ENCODE results near the gene CCDC175. TPM values are rescaled to one million over a fixed set of nuclear protein-coding genes. Genes with fewer than 3 reads are reported as not detected.

CCDC175 gene
- total RNA-seq, 1 experiment from 2014 or later: not detected

DNA sequence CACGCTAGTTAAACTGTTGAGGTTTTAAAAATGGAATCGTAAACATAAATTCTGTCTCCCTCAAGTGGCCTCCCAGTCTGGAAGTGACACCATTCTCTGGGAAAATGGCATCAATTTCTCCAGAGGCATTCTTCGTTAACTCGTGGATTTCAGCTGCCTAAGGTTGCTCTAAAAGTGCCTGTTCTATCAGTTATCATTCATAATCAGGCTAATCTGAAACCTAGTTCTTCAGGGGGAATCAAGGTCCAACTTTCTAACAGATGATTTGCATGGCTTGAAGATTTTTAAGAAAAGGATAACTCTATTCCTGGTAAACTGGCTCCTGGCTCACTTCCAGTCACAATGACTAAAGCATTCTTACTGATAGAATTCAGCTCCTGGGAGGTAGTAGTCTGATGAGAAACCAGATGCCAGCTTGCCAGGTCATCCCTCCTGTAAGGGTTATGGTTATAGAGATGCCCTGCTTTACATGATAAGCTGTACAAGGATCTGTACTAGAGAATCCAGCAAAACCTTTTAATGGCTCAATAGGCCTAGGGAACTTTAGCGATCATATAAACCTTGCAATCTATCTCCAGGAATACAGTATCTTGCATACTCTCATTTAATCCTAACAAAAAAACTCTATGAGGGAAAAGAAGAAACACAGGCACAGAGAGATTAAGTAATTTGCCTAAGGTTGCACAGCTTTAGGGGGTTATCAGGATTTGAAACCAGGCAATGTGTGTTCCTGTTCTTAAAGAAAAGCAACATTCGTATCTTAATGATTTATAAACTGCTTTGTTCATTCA is 93.9 kb downstream of the CCDC175 start:
- Histone ChIP-seq H3K79me2 (ENCODE audit: low read length) (peaks cover 90% of the 10 kb centered on the region), H3K4me3 (ENCODE audit: low read length) (peak overlapping the region; percentile 79), H3K4me2 (ENCODE audit: low read length) (peak overlapping the region; percentile 79), H3K27me3 (ENCODE audit: low read length) (no peaks in the 10 kb centered on the region), H3F3A (ENCODE audit: low read length, unreplicated experiment) (peaks cover 16% of the 10 kb centered on the region), H3K9me3 (ENCODE audit: low read length) (no peaks in the 10 kb centered on the region), H3K36me3 (ENCODE audit: low read depth, low read length) (peaks cover 28% of the 10 kb centered on the region), H3K27ac (ENCODE audit: low read length) (peak overlapping the region; percentile 83), H3K9me2 (replicated peaks; ENCODE audit: low read length) (no peaks in the 10 kb centered on the region), H4K20me1 (ENCODE audit: low read length) (peaks cover 18% of the 10 kb centered on the region), H3K9ac (ENCODE audit: low read length) (peak overlapping the region; percentile 88), H2AFZ (ENCODE audit: low read length) (no peak overlapping the region), H3K4me1 (ENCODE audit: insufficient read depth, low read length) (peaks cover 42% of the 10 kb centered on the region)
- BruUV-seq (replicated peaks): TSS peak; percentile 52
- CTCF ChIA-PET: interaction anchor here (0.6 kb wide), 3 partner anchors 94 to 295 kb away, joined by 3 to 4 read pairs (median 3); partner anchors contain the start of genes CCDC175 and DAAM1
- ATAC-seq: peak; percentile 49
- POLR2A ChIA-PET (ENCODE audit: unreplicated experiment): interaction anchor here (0.6 kb wide), 1 partner anchor 699 kb away, joined by 3 read pairs; no protein-coding TSS in a partner anchor
- TF ChIP-seq, protein P1, sequence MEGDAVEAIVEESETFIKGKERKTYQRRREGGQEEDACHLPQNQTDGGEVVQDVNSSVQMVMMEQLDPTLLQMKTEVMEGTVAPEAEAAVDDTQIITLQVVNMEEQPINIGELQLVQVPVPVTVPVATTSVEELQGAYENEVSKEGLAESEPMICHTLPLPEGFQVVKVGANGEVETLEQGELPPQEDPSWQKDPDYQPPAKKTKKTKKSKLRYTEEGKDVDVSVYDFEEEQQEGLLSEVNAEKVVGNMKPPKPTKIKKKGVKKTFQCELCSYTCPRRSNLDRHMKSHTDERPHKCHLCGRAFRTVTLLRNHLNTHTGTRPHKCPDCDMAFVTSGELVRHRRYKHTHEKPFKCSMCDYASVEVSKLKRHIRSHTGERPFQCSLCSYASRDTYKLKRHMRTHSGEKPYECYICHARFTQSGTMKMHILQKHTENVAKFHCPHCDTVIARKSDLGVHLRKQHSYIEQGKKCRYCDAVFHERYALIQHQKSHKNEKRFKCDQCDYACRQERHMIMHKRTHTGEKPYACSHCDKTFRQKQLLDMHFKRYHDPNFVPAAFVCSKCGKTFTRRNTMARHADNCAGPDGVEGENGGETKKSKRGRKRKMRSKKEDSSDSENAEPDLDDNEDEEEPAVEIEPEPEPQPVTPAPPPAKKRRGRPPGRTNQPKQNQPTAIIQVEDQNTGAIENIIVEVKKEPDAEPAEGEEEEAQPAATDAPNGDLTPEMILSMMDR (conservative IDR thresholded peaks at IDR 0.05; ENCODE audit: low read depth, low read length): peak; percentile 49; the same call in 1 of the 2 replicates
- TF ChIP-seq EZH2 (IDR thresholded peaks at IDR 0.05; ENCODE audit: low read length, unreplicated experiment) (no peak), EZH2phosphoT487 (IDR thresholded peaks at IDR 0.05; ENCODE audit: borderline replicate concordance, low read length) (no peak)
- DNase-seq: peak; percentile 100
- intact Hi-C loops (cut with micrococcal nuclease): loop anchor here (1.0 to 10.0 kb wide), 6 partner anchors 17 to 1238 kb away; partner anchors contain the start of genes DAAM1, GPR135, PPM1A and PSMA3

DNA sequence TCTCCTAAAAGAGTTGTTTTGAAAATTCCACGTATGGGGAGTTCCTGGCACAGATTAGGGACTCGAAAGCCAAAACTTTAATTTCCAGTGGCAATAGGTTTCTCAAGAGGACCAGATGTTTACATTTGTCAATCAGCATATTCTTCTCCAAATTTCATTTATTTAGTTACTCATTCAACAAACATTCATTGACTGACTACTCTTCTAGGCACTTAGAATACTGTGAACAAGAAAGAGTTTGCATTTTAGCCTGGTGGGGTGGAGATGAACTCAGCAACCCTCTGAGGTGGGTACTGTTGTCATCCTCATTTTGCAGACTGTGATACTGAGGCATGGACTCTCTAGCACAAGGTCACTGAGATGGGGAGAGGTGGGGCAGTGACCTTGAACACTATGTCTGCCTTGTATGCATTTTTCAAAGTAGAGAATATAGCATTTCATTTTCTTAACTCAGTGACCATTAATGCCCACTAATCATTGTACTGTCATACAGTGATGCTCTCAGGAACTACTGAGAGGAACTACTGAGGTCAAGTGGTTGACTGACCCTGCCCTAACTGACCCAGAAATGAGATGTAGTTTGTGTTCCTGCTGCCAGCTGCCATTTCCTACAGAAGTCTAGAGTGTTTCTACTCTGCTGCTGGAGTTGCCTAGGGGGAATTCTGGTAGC is 94.6 kb downstream of the CCDC175 start:
- Histone ChIP-seq H3K79me2 (ENCODE audit: low read length) (peaks cover 90% of the 10 kb centered on the region), H3K4me2 (ENCODE audit: low read length) (peak overlapping the region; percentile 79), H3K9ac (ENCODE audit: low read length) (peak overlapping the region; percentile 88), H3K4me1 (ENCODE audit: insufficient read depth, low read length) (peaks cover 42% of the 10 kb centered on the region), H3F3A (ENCODE audit: low read length, unreplicated experiment) (peaks cover 16% of the 10 kb centered on the region), H3K36me3 (ENCODE audit: low read depth, low read length) (peaks cover 29% of the 10 kb centered on the region), H3K9me2 (replicated peaks; ENCODE audit: low read length) (no peaks in the 10 kb centered on the region), H3K9me3 (ENCODE audit: low read length) (no peaks in the 10 kb centered on the region), H3K4me3 (ENCODE audit: low read length) (peak overlapping the region; percentile 79), H3K27me3 (ENCODE audit: low read length) (no peaks in the 10 kb centered on the region), H2AFZ (ENCODE audit: low read length) (no peak overlapping the region), H4K20me1 (ENCODE audit: low read length) (peaks cover 18% of the 10 kb centered on the region), H3K27ac (ENCODE audit: low read length) (peak overlapping the region; percentile 83)
- ATAC-seq (peak; percentile 21), DNase-seq (peak; percentile 99)
- ChIA-PET POLR2A (ENCODE audit: unreplicated experiment) (no interaction called here), CTCF (interaction anchor here (0.6 kb wide), 2 partner anchors 94 to 95 kb away, joined by 3 read pairs; partner anchors contain the start of gene CCDC175)
- no TSS peak for BruUV-seq (replicated peaks)
- no peak for TF ChIP-seq EZH2phosphoT487 (IDR thresholded peaks at IDR 0.05; ENCODE audit: borderline replicate concordance, low read length)
- TF ChIP-seq, protein P1 (conservative IDR thresholded peaks at IDR 0.05; ENCODE audit: low read depth, low read length): no peak; the same call in 1 of the 2 replicates
- TF ChIP-seq EZH2 (IDR thresholded peaks at IDR 0.05; ENCODE audit: low read length, unreplicated experiment): no peak
- intact Hi-C loops (cut with micrococcal nuclease): loop anchor here (1.0 to 10.0 kb wide), 6 partner anchors 17 to 1237 kb away; partner anchors contain the start of genes DAAM1, GPR135, PPM1A and PSMA3

Measured in PC-3 (cell line).